GM19351 (cell line): Measurements from ENCODE around the gene SKP1.
"Not testable (repeated sequence)": the region's sequence is repeated elsewhere in the genome, so short reads cannot be mapped to it uniquely, and the experiment has no call there.

Experiments used
- ATAC-seq: cut with Tn5 transposase; IDR thresholded peaks from one replicate; pipeline ENCODE4 v1.9.1; 2021; ENCODE audit warnings: mild to moderate bottlenecking, moderate library complexity; ENCODE audit not compliant: unreplicated experiment

The SKP1 gene

GRCh38 chr5:134178096-134178419 is 1.3 kb upstream of the SKP1 start:
- ATAC-seq, result no peak

- ATAC-seq, result no peak
Observed at GRCh38 chr5:134177369-134178095, 782 bp upstream of the SKP1 start.

- peak; percentile 32 for ATAC-seq
Observed at GRCh38 chr5:134175921-134176510, 734 bp downstream of the SKP1 start.

GRCh38 chr5:134174841-134175839 is 1.6 kb downstream of the SKP1 start:
- no peak for ATAC-seq

- no peak for ATAC-seq
Observed at GRCh38 chr5:134171972-134172371, 4.8 kb downstream of the SKP1 start.

- ATAC-seq, result no peak
Observed at GRCh38 chr5:134162592-134162991, 14.2 kb downstream of the SKP1 start.

GRCh38 chr5:134161513-134162395 is 15.0 kb downstream of the SKP1 start:
- no peak for ATAC-seq

- no peak for ATAC-seq
Observed at GRCh38 chr5:134153657-134154056, 23.1 kb downstream of the SKP1 start.

- ATAC-seq, result no peak
Observed at GRCh38 chr5:134153241-134153640, 23.5 kb downstream of the SKP1 start.

- ATAC-seq, result not testable (repeated sequence)
Observed at GRCh38 chr5:134152173-134152832, 24.4 kb downstream of the SKP1 start.

- ATAC-seq, result no peak
Observed at GRCh38 chr5:134151723-134152122, 25.0 kb downstream of the SKP1 start.

- ATAC-seq, result no peak
Observed at GRCh38 chr5:134149571-134150303, 27.0 kb downstream of the SKP1 start.

GRCh38 chr5:134148986-134149539 is 27.7 kb downstream of the SKP1 start:
- ATAC-seq, result no peak

GRCh38 chr5:134148316-134148715 is 28.4 kb downstream of the SKP1 start:
- ATAC-seq, result no peak

- no peak for ATAC-seq
Observed at GRCh38 chr5:134146651-134147518, 29.9 kb downstream of the SKP1 start.

GRCh38 chr5:134145779-134146581 is 30.8 kb downstream of the SKP1 start:
- ATAC-seq, result peak; percentile 72

- no peak for ATAC-seq
Observed at GRCh38 chr5:134145041-134145757, 31.6 kb downstream of the SKP1 start.
